NCI-H446 (cell line): ENCODE results near the gene ADGRF1.
"Not testable (repeated sequence)": the region's sequence is repeated elsewhere in the genome, so short reads cannot be mapped to it uniquely, and the experiment has no call there.

Experiments used
- DNase-seq, 2 experiments: peaks; one replicate each; lab custom pipeline; 2025; lab: John Stamatoyannopoulos, UW

The ADGRF1 gene

GRCh38 chr6:47061309-47062300 is 19.5 kb upstream of the ADGRF1 start:
- no peak for DNase-seq

DNA sequence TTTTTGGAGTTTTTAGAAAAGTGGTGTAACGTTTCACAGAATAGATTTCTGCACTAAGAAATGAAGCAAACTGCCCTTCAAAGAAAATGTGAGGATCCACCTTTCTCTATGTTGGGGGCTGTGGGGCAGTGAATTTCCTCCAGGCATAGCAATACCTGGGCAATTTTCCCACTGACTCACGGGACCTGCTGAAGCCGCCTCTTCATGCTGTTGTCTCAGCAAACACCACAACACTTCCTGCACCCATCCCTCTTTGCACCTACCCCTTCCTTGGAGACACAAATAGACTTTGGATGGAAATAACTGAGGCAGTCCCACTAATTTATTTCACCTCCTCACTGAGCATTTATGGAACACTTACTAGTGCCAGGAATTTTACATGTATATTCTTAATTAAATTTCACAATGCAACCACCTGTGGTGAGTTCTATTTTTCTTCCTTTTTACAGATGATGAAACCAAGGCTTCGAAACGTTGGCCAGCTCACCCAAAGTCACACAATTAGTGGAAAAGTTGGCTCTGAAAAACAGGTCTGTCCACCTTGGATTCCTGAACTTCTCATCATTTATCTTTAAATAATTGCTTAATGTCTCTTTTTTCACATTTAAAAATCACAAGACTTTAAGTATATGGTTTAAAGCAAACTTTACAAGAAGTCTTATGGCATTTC is 17.2 kb upstream of the ADGRF1 start:
- DNase-seq: no peak

- DNase-seq: no peak
Measured at GRCh38 chr6:47057830-47058540, 15.9 kb upstream of the ADGRF1 start.

DNA sequence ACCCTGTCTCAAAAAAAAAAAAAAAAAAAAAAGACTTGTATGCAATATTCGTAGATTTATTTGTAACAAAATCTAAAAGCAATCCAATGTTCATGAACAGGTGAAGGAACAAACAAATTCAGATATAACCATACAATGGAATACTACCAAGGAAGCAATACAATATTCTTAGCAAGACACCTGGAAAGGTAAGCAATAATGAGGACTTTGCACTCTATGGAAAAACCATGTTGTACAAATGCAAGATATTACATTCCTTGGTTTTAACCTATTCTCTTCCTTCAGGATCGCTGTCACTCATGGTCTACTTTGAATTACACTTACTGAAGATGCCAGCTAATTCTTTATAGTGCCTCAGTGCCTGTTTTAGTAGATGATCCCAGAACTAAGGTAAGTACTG is 14.7 kb upstream of the ADGRF1 start:
- DNase-seq: no peak

- DNase-seq: not testable (repeated sequence)
Measured at GRCh38 chr6:47054302-47054701, 12.2 kb upstream of the ADGRF1 start.

DNA sequence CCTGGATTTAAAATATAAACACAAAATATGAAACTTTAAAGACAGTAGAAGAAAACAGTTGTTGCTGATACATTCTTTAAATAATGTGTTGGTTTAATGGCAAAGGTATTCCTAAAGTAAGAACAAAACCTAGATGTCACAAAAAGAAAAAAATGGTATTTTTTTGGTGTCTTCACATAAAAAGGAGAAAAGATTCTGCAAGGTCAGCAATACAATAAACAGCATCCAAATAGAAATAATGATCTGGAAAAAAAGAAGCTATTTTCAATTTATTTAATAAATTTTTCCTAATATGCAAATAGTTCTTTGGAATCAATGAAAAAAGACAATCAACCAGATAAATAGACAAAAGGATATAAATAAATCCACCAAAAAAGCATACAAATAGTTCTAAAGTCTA is 6.5 kb upstream of the ADGRF1 start:
- no peak for DNase-seq

- peak; percentile 16 to 42 for DNase-seq
Measured at GRCh38 chr6:47047479-47048407, 5.6 kb upstream of the ADGRF1 start.

DNA sequence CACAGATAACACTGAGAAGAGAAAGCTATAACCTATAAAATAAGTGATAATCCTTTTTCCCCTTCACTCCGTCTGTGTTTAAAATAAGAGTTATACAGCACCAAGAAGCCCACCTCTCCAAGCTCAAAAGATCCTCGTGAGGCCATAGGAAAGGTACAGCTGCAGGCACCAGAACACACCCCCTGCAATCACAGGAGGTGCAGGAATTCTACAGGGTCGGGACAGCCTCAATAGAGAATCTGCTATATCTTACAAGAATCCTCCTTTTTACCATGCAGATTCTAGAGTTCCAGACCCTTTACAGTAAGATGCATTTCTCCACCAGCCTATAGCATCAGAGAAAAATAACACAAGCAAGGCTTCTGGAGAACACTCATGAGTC is 5.0 kb upstream of the ADGRF1 start:
- no peak for DNase-seq

DNA sequence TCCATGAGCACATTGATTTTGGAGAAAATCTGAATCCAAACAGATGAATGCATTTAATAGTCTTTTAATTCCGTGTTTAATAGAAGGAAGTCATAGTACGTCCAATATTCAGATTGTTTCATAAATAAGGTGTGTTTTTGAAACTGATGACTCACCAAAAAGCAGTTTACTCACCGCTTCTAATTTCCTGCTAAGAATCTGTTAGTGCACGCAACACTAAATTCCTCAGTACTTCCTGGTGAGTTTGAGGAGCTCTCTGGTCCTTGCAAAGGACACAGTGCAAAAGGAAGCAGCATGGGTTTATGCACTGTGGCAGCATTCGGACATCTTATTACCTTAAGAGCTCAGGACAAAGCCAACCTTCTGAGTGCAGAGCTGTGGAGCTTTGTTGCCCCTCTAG is 2.3 kb upstream of the ADGRF1 start:
- DNase-seq: no peak

- DNase-seq: no peak
Measured at GRCh38 chr6:47043286-47043685, 1.2 kb upstream of the ADGRF1 start.

- DNase-seq: no peak
Measured at GRCh38 chr6:47041741-47042140, 391 bp downstream of the ADGRF1 start.

DNA sequence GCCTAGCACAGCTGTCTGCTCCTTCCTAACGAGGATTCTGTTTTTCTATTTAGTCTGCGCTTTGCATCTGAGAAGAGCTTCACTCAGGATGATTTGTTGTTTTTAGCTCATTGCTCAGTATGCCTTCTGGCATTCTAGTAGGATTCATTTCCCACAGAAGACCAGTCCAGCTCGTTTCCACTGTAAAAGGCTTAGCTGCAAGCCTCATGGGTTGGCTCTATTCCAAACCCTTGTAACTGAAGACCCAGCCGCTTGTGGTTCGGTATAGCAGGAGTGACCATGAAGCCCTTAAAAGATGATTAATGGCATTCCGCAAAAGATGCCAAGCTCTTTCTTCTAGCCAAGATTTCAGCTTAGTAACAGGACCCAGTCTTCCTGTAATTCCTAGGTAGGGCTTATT is 7.2 kb downstream of the ADGRF1 start:
- peak; percentile 39 to 79 for DNase-seq

- DNase-seq: peak in 1 of 2 experiments; percentile 42
Measured at GRCh38 chr6:47034421-47034820, 7.7 kb downstream of the ADGRF1 start.

DNA sequence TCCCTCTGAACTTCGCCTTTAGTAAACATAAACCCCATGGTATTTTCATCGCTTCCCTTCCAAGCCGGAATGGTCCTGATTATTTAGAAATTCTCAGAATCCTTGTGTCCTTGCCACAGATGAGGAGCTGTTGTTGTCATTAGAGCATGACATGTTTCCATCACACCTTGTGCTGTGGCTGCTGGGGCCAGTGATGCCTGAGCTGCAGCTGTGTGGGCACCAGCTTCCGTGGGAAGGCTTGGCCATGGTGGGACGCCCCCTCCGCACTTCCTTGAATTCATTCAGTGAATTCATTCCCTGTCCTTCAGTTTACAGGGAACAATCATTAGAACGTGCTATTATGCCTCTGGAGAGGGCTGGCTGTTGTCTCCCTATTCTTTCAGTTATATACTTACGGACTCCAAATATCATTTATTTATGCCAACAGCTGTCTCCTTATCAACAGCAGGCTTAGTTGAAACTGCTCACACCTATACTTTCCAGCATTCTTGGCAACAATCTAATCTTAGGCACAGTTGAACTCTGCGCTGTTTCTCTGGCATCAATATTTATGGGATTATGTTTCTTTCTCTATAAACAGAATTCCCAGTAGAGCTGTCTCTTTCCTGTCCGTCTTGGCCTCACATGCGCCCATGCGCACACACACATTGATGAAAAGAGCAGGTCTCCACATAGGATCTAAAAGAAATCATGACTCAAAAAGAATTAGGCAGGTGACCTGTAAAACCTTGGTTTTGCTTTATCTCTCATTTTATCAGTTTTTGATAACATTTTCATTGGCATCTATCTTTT is 9.0 kb downstream of the ADGRF1 start:
- DNase-seq: no peak

DNA sequence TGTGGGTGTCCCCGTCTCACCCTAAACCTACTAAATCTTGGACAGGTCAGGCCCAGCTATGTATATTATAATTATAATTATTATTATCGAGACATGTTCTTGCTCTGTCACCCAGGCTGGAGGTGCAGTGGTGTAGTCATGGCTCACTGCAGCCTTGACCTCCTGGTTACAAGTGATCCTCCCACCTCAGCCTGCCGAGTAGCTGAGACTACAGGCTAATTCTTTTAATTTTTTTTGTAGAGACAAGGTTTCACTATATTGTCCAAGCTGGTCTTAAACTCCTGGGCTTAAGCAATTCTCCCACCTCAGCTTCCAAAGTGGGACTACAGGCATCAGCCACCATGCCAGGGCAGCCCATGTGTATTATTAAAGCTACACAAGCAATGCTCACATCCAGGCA is 10.5 kb downstream of the ADGRF1 start:
- DNase-seq: no peak

GRCh38 chr6:47029865-47030561 is 12.1 kb downstream of the ADGRF1 start:
- DNase-seq: no peak

GRCh38 chr6:47028835-47029360 is 13.2 kb downstream of the ADGRF1 start:
- DNase-seq: no peak

- no peak for DNase-seq
Measured at GRCh38 chr6:47027315-47027714, 14.8 kb downstream of the ADGRF1 start.

DNA sequence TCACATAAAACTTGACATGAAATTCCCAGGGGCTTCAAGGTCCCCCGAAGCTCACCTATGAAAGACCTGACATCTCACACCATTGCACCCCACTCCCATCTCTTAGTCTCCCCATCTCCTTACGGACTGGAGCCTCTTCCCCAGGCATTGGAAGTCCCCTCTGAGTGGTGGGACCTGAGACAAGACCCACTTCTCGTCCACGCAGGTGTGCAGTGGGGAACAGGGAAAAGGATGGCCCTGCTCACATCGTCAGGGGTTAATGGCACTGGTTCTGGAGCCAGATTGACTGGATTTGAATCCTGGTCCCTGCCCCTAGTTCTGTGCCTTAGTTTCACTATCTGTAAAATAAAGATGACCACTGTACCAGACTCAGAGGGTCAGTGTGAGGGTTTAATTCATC is 15.5 kb downstream of the ADGRF1 start:
- DNase-seq: no peak

GRCh38 chr6:47023573-47023972 is 18.6 kb downstream of the ADGRF1 start:
- no peak for DNase-seq
